Stimulated activated CD4-positive, alpha-beta T cell treated with anti-CD3 and anti-CD28 coated beads, Interleukin-15, amount 100 ng/mL, for 24 hours (primary cell): ENCODE data around the gene DLX3.

Source experiments
- DNase-seq: peaks from one replicate; pipeline ENCODE4 v3.0.0-alpha.2; 2020

DLX3 gene

DNA sequence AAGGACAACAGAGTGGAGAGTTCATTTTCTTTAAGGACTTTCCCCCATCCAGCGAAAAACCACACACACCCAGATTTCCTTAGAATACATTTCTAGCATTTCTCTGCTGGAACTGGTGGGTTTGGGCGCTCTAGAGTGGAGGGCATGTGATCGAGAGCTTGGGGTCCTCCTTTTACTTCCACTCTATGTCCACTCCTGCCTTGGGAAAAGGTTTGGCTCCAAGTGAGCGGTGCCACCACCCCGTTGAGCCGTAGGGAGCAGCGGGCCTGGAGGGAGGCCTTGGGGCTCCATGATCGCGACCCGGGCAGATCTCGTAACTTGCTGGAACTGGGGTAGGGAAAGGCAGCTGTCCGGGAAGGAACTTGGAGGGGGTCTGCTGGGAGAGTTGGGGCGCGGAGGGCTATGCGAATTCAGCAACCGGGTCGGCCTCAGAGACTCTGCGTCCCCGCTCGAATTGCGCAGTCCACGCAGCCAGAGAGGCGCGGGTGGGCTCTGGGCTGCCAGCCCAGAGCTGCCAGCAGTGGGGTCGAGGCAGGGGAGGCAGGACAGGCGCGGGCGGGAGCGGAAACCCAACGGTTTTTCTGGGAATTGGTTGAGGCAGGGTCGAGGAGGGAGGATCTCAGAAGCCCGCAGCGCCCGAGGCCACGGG is 23.7 kb downstream of the DLX3 start:
- DNase-seq, result no peak

GRCh38 chr17:49970498-49970897 is 24.5 kb downstream of the DLX3 start:
- no peak for DNase-seq

- no peak for DNase-seq
These were observed 25.1 kb downstream of the DLX3 start for GRCh38 chr17:49969795-49970389.

DNA sequence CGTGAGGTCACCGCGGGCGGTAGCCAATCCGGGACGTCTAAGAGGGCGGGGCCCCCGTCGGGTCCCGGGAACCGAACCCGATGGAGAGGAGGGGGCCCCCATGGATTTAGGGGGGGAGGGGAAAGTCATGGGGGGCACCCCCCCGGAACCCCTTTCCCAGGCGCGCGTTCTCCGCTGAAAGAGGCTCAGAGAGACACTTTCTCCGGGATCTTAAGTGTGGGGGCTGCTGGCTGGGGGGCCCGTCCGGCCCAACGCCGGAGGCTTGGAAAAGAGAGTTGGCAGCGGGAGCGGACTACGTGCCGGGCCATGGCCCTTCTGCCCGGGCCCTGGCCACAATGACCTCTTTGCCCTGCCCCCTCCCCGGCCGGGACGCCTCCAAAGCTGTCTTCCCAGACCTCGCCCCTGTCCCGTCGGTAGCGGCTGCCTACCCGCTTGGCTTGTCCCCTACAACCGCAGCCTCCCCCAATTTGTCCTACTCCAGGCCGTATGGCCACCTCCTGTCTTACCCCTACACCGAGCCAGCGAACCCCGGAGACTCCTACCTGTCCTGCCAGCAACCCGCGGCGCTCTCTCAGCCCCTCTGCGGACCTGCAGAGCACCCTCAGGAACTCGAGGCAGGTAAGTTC is 25.8 kb downstream of the DLX3 start, which contains the start of gene DLX4:
DLX4 (plus strand) TSS at position 57 of the 626 bp plus-strand sequence; CDS start at position 336, 279 bp downstream.
- peak; percentile 30 for DNase-seq

DNA sequence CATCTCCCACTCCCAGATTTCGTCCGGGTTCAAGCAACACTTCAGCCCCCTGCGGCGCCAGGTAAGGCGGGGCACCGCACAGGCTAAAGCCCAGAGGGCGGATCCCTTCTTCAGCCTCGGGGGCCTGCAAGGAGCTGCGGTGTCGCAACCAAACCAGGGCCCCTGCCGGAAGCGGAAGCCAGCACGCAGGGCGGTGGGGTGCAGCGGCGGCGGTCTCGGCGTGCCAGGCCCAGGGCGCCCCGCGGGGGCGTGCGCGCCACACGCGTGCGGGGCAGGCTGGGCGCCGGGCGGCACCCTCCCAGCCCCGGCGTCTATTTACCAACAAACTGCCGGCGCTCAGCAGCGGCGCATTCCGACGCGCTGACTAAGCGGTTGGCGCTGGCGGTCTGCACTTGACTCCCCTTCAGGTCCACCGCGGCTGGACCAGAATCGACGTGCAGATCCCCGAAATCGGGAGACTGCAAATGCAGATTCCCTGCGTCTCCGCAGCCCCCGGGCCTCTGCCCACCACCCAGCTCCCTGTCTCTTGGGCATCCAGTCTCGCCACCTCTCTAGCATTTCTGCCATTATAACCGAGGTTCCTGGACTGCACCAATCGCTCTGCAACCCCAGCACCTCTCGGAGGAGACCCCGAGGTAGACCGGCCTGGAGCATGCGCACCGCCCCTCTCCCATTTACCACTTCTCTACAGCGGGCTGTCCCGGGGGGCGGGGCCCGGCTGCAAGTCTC is 26.5 kb downstream of the DLX3 start:
- peak; percentile 88 for DNase-seq

DNA sequence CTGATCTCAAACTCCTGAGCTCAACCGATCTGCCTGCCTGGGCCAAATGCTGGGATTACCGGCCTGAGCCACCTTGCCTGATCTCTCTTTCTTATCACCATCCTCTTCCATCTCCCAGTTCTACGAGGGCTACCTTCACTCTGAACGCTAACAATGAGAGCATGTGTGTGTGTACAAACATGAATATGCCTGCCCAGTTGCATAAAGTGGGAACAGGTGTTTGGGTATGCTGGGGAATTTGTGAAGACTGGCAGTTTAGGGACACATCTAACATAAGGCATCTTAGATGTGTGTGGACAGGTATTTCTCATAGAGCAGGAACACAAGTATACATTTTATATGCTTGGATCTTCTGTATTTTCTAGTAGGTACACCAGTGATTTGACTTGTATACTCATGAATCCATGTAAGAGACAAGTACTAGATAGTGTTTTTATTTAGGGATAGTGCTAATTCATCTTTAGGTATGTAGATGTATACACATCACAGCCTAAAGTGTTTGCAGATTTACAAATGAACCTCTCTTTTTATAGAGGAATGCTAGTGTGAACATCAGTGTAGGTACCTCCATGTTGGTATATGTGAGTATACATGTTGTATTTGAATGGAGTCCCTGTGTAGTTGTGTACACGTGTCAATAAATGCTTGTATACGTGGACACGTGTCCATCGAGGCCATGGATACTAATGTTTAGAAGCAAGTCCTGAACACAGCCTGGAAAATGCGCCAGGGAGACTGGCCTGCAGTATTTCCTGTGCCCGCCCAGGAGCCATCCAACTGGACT is 27.2 kb downstream of the DLX3 start:
- no peak for DNase-seq

GRCh38 chr17:49967205-49967604 is 27.8 kb downstream of the DLX3 start:
- DNase-seq, result no peak

- DNase-seq, result no peak
These were observed 28.3 kb downstream of the DLX3 start for GRCh38 chr17:49966767-49967166.

DNA sequence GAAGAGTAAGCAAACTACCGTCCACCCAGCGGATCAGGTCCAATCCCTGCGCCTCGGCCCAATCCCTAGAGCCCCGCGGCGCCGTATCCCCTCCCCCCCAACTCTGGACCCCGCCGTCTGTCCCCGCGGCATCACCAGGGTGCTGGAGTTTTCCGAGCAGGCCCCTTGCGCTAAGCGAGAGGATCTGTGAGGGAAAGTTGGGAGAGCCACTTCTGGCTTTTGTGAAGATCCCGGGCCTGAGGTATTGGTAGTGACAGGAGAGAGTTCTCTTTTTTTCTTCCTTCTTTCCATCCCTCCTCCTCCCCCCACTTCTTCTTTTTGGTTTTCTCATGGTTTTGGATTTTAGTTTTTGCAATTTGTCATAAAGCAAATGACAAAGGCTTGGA is 29.5 kb downstream of the DLX3 start:
- DNase-seq, result no peak

DNA sequence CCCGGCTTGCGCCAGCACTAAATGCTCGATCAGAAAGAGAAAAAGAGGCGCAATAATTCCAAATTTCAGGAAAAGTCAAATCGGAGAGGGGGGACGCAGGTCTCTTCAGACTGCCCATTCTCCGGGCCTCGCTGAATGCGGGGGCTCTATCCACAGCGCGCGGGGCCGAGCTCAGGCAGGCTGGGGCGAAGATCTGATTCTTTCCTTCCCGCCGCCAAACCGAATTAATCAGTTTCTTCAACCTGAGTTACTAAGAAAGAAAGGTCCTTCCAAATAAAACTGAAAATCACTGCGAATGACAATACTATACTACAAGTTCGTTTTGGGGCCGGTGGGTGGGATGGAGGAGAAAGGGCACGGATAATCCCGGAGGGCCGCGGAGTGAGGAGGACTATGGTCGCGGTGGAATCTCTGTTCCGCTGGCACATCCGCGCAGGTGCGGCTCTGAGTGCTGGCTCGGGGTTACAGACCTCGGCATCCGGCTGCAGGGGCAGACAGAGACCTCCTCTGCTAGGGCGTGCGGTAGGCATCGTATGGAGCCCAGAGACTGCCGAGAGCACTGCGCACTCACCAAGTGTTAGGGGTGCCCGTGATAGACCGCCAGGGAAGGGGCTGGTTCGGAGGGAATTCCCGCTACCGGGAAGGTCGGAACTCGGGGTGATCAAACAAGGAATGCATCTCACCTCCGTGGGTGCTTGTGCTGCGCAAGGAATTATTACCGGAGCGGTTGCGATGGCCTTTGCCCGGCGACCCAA is 30.1 kb downstream of the DLX3 start:
- DNase-seq, result peak; percentile 47

DNA sequence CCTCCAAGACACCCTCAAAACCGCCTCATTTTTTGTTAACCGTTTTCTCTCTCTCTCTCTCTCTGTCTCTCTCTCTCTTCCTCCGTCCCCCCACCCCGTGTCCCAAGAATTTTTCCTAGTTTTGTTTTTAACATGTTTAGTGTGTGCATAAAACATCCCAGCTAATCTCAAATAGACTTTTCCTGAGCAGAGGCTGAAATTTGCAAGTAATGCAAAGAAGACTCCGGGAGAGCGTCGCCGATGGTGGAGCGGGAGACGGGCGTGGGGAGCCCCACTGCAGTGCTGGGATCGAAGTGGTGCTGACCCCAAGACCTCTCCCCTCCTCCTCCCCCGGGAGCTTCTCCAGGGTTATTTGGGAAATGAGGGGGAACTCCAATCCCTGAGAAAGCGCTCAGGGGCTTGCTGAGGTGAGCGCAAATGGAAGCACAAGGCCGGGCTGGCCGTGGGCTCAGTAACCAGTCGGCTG is 30.7 kb downstream of the DLX3 start:
- DNase-seq, result no peak

DNA sequence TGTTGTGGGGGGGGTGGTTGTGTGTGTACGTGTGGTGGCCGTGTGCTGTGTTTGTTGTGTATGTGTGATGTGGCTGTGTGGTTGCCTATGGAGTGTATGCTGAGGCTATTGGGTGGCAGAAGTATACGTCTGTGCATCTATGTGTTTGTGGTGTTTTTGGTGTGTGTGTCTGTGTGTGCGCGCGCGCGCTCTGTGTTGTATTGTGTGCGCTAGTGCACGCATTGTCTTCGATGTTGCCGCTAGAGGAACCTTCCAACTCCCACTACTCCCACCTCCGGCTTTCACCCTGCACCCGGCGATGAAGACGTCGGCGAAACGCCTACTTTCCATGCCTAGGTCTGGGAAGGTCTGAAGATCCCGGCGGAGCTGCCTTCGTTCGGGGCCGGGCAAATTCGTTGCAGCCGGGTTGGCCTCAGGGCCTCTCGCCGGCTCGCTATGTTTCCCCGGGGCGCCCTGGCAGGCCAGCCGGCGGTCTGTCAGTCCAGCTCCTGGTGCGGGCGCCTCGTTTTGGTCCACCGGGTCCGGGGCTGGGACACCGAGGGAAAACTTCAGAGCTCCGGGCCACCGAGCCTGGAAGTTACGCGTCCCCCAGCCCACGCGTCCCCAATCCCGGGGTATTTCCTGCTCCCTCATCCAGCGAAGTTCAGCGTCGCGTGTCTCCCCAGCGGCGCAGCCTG is 31.3 kb downstream of the DLX3 start:
- peak; percentile 28 for DNase-seq

DNA sequence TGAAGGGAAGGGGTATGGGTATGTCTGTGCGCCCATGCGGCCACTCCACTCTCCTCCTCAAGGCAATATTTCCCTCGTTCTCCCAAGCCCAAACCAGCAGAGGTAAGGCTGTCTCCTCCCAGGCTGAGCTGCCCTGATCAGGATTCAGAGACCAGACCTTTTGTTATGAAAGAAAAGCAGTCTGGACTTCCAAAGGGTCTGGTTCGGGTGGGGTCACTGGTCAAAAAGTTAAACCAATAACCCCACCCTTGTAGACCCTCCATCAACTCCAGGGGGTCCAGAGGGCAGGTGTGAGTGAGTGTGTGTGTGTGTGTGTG is 31.8 kb downstream of the DLX3 start:
- DNase-seq, result no peak

- no peak for DNase-seq
These were observed 32.3 kb downstream of the DLX3 start for GRCh38 chr17:49962599-49963308.

GRCh38 chr17:49959183-49959935 is 35.7 kb downstream of the DLX3 start:
- DNase-seq, result no peak

DNA sequence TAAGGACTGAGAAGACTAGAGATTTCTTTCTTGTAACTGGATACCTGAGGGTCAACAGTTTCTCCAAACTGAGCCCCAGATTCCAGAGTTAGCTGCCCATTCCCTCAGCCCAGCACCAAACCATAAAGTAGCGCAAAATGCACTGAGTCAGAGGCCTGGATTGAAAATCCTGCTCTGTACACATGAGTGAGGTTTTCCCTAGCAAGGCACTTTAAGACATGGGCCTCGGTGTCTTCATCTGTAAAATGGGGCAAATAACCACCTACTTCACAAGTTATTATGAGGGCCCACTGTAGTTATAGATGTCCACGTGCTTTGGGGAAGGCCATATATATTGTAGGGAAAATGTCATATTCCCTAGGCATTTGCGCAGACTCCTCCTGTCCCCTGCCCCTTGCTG is 36.3 kb downstream of the DLX3 start:
- no peak for DNase-seq

DNA sequence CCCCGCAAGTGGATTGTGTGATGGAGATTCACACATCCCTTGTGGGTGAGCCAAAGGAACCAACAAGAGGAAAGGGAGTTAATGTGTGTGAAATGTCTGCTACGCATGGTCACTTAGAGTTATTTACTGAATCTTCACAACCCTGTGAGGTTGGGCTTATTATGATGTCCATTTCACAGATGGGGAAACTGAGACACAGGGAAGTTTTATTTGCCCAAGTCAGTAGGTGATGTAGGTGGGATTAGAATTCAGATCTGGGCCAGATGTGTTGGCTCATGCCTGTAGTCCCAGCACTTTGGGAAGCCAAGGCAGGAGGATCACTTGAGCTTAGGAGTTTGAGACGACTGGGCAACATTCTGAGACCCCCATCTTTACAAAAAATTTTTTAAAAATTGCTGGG is 37.7 kb downstream of the DLX3 start:
- no peak for DNase-seq

- no peak for DNase-seq
These were observed 38.2 kb downstream of the DLX3 start for GRCh38 chr17:49956780-49957179.

DNA sequence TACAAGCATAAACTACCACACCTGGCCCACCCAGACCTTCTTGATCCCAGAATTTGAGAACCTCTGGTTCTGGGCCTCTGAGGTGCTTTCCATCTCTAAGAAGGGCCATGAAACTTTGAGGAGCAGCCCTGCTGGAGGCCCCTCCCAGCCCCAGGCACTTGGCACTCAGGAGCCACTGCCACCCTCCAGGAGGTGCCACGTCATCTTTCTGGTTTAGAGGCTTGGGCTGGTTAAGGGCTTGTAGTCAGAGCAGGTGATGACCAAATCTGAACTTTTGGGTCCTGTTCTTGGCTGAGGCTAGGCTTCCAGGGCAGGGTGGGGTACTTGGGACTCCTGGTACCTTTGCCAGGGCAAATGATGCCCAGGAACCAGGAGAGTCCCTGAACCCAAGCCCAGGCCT is 39.9 kb downstream of the DLX3 start:
- DNase-seq, result no peak

- no peak for DNase-seq
These were observed 42.0 kb downstream of the DLX3 start for GRCh38 chr17:49952912-49953497.
